A673 (cell line): ENCODE measurements around the gene UBE3C. TPM values are rescaled to one million over a fixed set of nuclear protein-coding genes. Genes with fewer than 3 reads are reported as not detected.
A peak's percentile ranks its signal among the peaks of the same experiment; 100 is the strongest.

Experiments used
- BruUV-seq: library from RNA; stranded (reverse); fragments of 400-500 nt; replicated peaks from 2 replicates; lab custom pipeline; 2021; lab: Mats Ljungman, UMichigan
- CTCF ChIA-PET: fragments of 300-600 bp; sonication (Branson Sonifier 250); formaldehyde crosslinking; loops from one replicate; lab custom pipeline; 2022; ENCODE audit warnings: antibody characterized with exemption; lab: Charles Lee
- POLR2A ChIA-PET: fragments of 300-600 bp; sonication (Branson Sonifier 250); formaldehyde crosslinking; loops from one replicate; lab custom pipeline; 2022; ENCODE audit warnings: antibody characterized with exemption; ENCODE audit not compliant: low non-redundant PET; lab: Charles Lee
- DNase-seq: peaks from one replicate; pipeline ENCODE4 v3.0.0-alpha.2; 2015; ENCODE audit warnings: low spot score
- H3K27ac ChIP-seq: fragments of 200-600 bp; sonication (generic); 2 replicates; pipeline ENCODE4 v1.5.1; 2016; ENCODE audit warnings: mixed run types, low read depth, mild to moderate bottlenecking, mixed read lengths, antibody characterized with exemption, low read length; ENCODE audit not compliant: poor library complexity, severe bottlenecking
- H3K27me3 ChIP-seq: fragments of 200-600 bp; sonication (generic); replicated peaks from 2 replicates; pipeline ENCODE4 v1.6.1; 2017; ENCODE audit warnings: mixed run types, low read depth, mild to moderate bottlenecking, mixed read lengths, antibody characterized with exemption, low read length; ENCODE audit not compliant: insufficient read depth, poor library complexity
- H3K36me3 ChIP-seq: fragments of 200-600 bp; sonication (generic); 2 replicates; pipeline ENCODE4 v1.6.1; 2016; ENCODE audit warnings: mixed run types, mild to moderate bottlenecking, mixed read lengths, antibody characterized with exemption, low read length; ENCODE audit not compliant: insufficient read depth, poor library complexity, severe bottlenecking
- H3K4me1 ChIP-seq: fragments of 200-600 bp; sonication (generic); 2 replicates; pipeline ENCODE4 v1.6.1; 2017; ENCODE audit warnings: mixed run types, mild to moderate bottlenecking, mixed read lengths, antibody characterized with exemption, low read length; ENCODE audit not compliant: insufficient read depth, poor library complexity, severe bottlenecking
- H3K4me3 ChIP-seq: fragments of 200-600 bp; sonication (generic); 2 replicates; pipeline ENCODE4 v1.5.1; 2016; ENCODE audit warnings: low read depth, mixed run types, mild to moderate bottlenecking, mixed read lengths, low read length; ENCODE audit not compliant: poor library complexity, severe bottlenecking
- H3K9me3 ChIP-seq: fragments of 200-600 bp; sonication (generic); 2 replicates; pipeline ENCODE4 v1.6.1; 2016; ENCODE audit warnings: mixed run types, low read depth, mild to moderate bottlenecking, mixed read lengths, antibody characterized with exemption, low read length; ENCODE audit not compliant: poor library complexity, severe bottlenecking
- EZH2 ChIP-seq: fragments of 200-600 bp; sonication (generic); IDR thresholded peaks from 2 replicates; pipeline ENCODE4 v1.6.1; 2017; ENCODE audit warnings: borderline replicate concordance, low read depth, mild to moderate bottlenecking, mixed read lengths, antibody characterized with exemption, low read length; ENCODE audit not compliant: poor library complexity, severe bottlenecking
- intact Hi-C: fragments of 100-400 bp; cut with micrococcal nuclease; formaldehyde crosslinking; loops from one replicate; pipeline ENCODE4 v1.10.0; 2022; ENCODE audit not compliant: unreplicated experiment
- total RNA-seq: library from RNA; stranded (reverse); gene quantifications from 2 replicates; pipeline ENCODE4 v1.2.3, GENCODE V29; 2021
- TF ChIP-seq, protein P1 (sequence below): fragments of 300-800, 200-600 bp; sonication (generic); conservative IDR thresholded peaks from 2 replicates; pipeline ENCODE4 v1.5.1; 2017; ENCODE audit warnings: low read depth, mild to moderate bottlenecking, antibody characterized with exemption, low read length, moderate library complexity, mixed read lengths

Gene UBE3C
- total RNA-seq, 1 experiment from 2014 or later = 77.9 TPM

GRCh38 chr7:157266272-157266671, 127.5 kb downstream of the UBE3C start:
- Histone ChIP-seq H3K4me1 (peaks cover 10% of the 10 kb centered on the region), H3K27me3 (no peaks in the 10 kb centered on the region), H3K27ac (no peak overlapping the region), H3K4me3 (no peak overlapping the region), H3K9me3 (no peaks in the 10 kb centered on the region), H3K36me3 (peaks cover 30% of the 10 kb centered on the region)
- BruUV-seq = no TSS peak
- DNase-seq = no peak
- no peak for TF ChIP-seq EZH2
- TF ChIP-seq, protein P1, sequence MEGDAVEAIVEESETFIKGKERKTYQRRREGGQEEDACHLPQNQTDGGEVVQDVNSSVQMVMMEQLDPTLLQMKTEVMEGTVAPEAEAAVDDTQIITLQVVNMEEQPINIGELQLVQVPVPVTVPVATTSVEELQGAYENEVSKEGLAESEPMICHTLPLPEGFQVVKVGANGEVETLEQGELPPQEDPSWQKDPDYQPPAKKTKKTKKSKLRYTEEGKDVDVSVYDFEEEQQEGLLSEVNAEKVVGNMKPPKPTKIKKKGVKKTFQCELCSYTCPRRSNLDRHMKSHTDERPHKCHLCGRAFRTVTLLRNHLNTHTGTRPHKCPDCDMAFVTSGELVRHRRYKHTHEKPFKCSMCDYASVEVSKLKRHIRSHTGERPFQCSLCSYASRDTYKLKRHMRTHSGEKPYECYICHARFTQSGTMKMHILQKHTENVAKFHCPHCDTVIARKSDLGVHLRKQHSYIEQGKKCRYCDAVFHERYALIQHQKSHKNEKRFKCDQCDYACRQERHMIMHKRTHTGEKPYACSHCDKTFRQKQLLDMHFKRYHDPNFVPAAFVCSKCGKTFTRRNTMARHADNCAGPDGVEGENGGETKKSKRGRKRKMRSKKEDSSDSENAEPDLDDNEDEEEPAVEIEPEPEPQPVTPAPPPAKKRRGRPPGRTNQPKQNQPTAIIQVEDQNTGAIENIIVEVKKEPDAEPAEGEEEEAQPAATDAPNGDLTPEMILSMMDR = no peak
- intact Hi-C loops = no loop called here
- CTCF ChIA-PET = no interaction called here
- POLR2A ChIA-PET = no interaction called here

- no TSS peak for BruUV-seq
- Histone ChIP-seq H3K4me3 (no peak overlapping the region), H3K9me3 (no peaks in the 10 kb centered on the region), H3K27ac (no peak overlapping the region), H3K4me1 (no peaks in the 10 kb centered on the region), H3K27me3 (no peaks in the 10 kb centered on the region), H3K36me3 (peaks cover 30% of the 10 kb centered on the region)
- no peak for DNase-seq
- intact Hi-C loops = no loop called here
- TF ChIP-seq, protein P1 = no peak
- no peak for TF ChIP-seq EZH2
- ChIA-PET CTCF (no interaction called here), POLR2A (no interaction called here)
These were observed 128.8 kb downstream of the UBE3C start for GRCh38 chr7:157267516-157267915.

DNA sequence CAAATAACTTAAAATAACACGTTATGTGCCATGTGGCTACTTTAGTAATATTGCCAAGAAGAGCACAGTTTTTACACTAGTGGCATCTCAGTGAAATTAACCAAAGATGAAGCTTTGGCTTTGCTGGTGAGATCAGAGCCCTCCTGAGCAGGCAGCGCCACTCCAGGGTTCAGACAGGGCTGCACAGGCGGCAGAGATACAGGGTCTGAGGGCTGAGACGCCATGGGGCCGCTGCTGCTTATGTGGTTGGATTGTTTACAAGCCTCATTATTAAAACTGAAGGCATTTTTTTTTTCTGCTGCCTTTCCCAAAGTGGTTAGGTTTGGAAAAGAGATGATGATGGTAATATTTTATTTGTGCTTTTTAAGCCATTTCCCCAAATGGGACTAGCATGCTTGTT, 129.2 kb downstream of the UBE3C start:
- no peak for DNase-seq
- peaks cover 30% of the 10 kb centered on the region for H3K36me3 ChIP-seq

More for the DNA sequence above, 129.2 kb downstream of the UBE3C start:
- Histone ChIP-seq H3K4me3 (no peak overlapping the region), H3K4me1 (no peaks in the 10 kb centered on the region), H3K27ac (no peak overlapping the region), H3K9me3 (no peaks in the 10 kb centered on the region), H3K27me3 (no peaks in the 10 kb centered on the region)
- no peak for TF ChIP-seq EZH2
- TF ChIP-seq, protein P1 = no peak
- intact Hi-C loops = no loop called here
- TSS peak; percentile 12 for BruUV-seq
- CTCF ChIA-PET = no interaction called here
- POLR2A ChIA-PET = no interaction called here
